ENCODE measurements around the gene AOPEP. TPM values are rescaled to one million over a fixed set of nuclear protein-coding genes. Genes with fewer than 3 reads are reported as not detected.

AOPEP gene
- total RNA-seq, 1 experiment from 2014 or later, result 15.0 TPM

- no peak overlapping the region for H3K23ac ChIP-seq (ENCODE audit: insufficient read length, low read depth, low read length)
- no peak overlapping the region for H3K4ac ChIP-seq (ENCODE audit: low read depth, low read length)
- no CpG with 5 or more reads among the region's 4 CpGs for WGBS (ENCODE audit: extremely low coverage, insufficient read length, low lambda C conversion rate)
- H2BK12ac ChIP-seq (ENCODE audit: insufficient read length, low read depth, low read length), result no peak overlapping the region
- H3K79me2 ChIP-seq (ENCODE audit: insufficient read depth, low read length), result no peaks in the 10 kb centered on the region
- no peak overlapping the region for H3K4me2 ChIP-seq (ENCODE audit: insufficient read depth, insufficient read length, low read length)
- H3K4me1 ChIP-seq (ENCODE audit: insufficient read depth, low read length), result no peaks in the 10 kb centered on the region
- Mint-ChIP-seq H3K36me3 (ENCODE audit: insufficient read depth in 1 of 3, low read depth in 3 of 3) (no peaks in the 10 kb centered on the region; a peak in 3 of 7 replicates), H3K27me3 (ENCODE audit: low read depth) (no peaks in the 10 kb centered on the region), H3K4me1 (peaks cover 17 to 26% of the 10 kb centered on the region in 2 experiments), H3K27ac (no peak overlapping the region), H3K4me3 (no peak overlapping the region), H3K9me3 (no peaks in the 10 kb centered on the region)
- no peak overlapping the region for H3K27ac ChIP-seq (ENCODE audit: insufficient read length, low read depth, low read length)
- no peak overlapping the region for H2BK15ac ChIP-seq (ENCODE audit: low read depth, low read length)
- no peaks in the 10 kb centered on the region for H4K20me1 ChIP-seq (ENCODE audit: control insufficient read depth, insufficient read depth, insufficient read length)
- no peak overlapping the region for H2BK20ac ChIP-seq (ENCODE audit: low read depth, low read length, poor library complexity, severe bottlenecking)
- H2AFZ ChIP-seq (ENCODE audit: low read length), result no peak overlapping the region
- H2BK120ac ChIP-seq (ENCODE audit: low read depth, low read length, poor library complexity, severe bottlenecking), result no peak overlapping the region
- no peaks in the 10 kb centered on the region for H3K23me2 ChIP-seq (ENCODE audit: insufficient read length, low read depth, low read length, poor library complexity, severe bottlenecking)
- H3K56ac ChIP-seq (ENCODE audit: insufficient read length, low read depth, low read length), result no peak overlapping the region
- H4K91ac ChIP-seq (ENCODE audit: insufficient read length, low read depth, low read length), result no peak overlapping the region
- no peaks in the 10 kb centered on the region for H3K27me3 ChIP-seq (ENCODE audit: insufficient read depth, low read length)
- no peak overlapping the region for H3K14ac ChIP-seq (ENCODE audit: insufficient read depth, low read length)
- H2BK5ac ChIP-seq (ENCODE audit: insufficient read length, low read length), result no peak overlapping the region
- H4K8ac ChIP-seq (replicated peaks; ENCODE audit: insufficient read length, low read depth, low read length), result no peak overlapping the region
- no peak overlapping the region for H3K9ac ChIP-seq (ENCODE audit: extremely low read depth, insufficient read length, low read length)
- H3K79me1 ChIP-seq (ENCODE audit: insufficient read depth, low read depth, low read length, poor library complexity, severe bottlenecking), result no peaks in the 10 kb centered on the region
- no peak overlapping the region for H4K5ac ChIP-seq (ENCODE audit: insufficient read length, low read depth, low read length)
- H3K9me3 ChIP-seq (ENCODE audit: control insufficient read depth, low read depth, low read length), result no peaks in the 10 kb centered on the region
- no peak overlapping the region for H3K18ac ChIP-seq (ENCODE audit: insufficient read length, low read depth, low read length)
- no peak for DNase-seq
- TF ChIP-seq CTCF (conservative IDR thresholded peaks at IDR 0.05), result no peak
- no peak overlapping the region for H3T11ph ChIP-seq (ENCODE audit: low read length)
- H2AK5ac ChIP-seq (ENCODE audit: insufficient read length, low read length), result no peak overlapping the region
Observed at GRCh38 chr9:94772639-94773303, 46.3 kb downstream of the AOPEP start.
